Mammary epithelial cell (primary cell): ENCODE measurements around the gene CDH13.

Source experiments
- CTCF ChIP-seq, 2 donors: IDR thresholded peaks in 1 of 2; conservative IDR thresholded peaks in 1 of 2; 2 replicates each; pipeline ENCODE4 v1.5.1; 2011 to 2012; ENCODE audit warnings: inconsistent platforms in 2 of 2, low read length in 2 of 2, mild to moderate bottlenecking in 2 of 2, control low read depth in 1 of 2, low read depth in 1 of 2; ENCODE audit not compliant: insufficient read depth in 1 of 2; ENCODE audit errors: extremely low read depth in 1 of 2
- EZH2 ChIP-seq: IDR thresholded peaks from 2 replicates; pipeline ENCODE4 v1.6.1; 2012; ENCODE audit warnings: low read length, inconsistent platforms, borderline replicate concordance

DNA sequence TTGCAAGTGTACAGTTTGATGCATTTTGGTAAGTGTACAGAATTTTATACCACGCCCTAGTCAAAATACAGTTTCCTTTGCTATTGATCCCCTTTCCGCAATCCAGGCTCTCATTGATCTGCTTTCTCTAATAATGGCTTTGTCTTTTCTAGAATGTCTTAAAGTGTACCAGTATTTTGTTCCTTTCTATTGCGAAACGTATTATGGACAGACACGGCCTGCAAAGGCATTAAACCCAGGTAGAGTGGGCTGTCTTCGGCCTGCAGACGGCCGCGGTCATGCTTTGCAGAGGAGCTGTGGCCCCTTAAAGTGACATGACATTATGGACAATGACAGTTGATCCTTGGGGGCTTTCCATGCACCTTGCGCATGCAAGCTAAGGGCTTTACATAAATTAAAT lies 1165.1 kb downstream of the CDH13 start:
- TF ChIP-seq EZH2, result no peak
- TF ChIP-seq CTCF (conservative IDR thresholded peaks at IDR 0.05 in 1 of 2, IDR thresholded peaks at IDR 0.05 in 1 of 2; ENCODE audit: extremely low read depth in 1 of 2, insufficient read depth in 1 of 2, low read depth in 1 of 2, low read length in 2 of 2), result no peak
